ENCODE results near the gene NTN5.

DNA sequence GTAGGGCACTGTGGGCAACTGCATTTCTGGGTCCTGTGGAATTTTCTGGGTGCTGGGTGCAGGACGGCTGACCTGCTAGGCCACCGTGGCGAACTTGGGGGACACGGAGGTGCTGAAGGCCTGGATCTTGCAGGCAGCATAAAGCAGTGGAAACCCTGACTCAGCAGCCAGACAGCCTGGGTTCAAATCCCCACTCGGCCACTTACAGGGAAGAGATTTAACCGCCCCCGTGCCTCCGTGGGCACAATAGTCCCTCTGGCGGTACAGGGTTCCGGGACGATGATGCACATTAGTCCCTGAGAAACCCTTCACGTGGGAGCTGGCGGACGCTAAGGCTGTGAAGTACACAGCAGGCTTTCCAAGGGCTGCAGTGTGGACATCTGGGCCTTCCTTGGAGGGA is 60.9 kb downstream of the NTN5 start:
- TF ChIP-seq BACH1 (IDR thresholded peaks at IDR 0.05; ENCODE audit: borderline replicate concordance) (no peak), NFYB (IDR thresholded peaks at IDR 0.05; ENCODE audit: insufficient read depth, low read depth, low read length) (no peak), RELA (IDR thresholded peaks at IDR 0.05; ENCODE audit: borderline replicate concordance, partially characterized antibody) (no peak), FOXK2 (IDR thresholded peaks at IDR 0.05) (no peak), SUZ12 (IDR thresholded peaks at IDR 0.05; ENCODE audit: unreplicated experiment) (no peak), FOS (IDR thresholded peaks at IDR 0.05; ENCODE audit: borderline replicate concordance, extremely low read depth, insufficient read length) (no peak)
- TF ChIP-seq, protein P1, sequence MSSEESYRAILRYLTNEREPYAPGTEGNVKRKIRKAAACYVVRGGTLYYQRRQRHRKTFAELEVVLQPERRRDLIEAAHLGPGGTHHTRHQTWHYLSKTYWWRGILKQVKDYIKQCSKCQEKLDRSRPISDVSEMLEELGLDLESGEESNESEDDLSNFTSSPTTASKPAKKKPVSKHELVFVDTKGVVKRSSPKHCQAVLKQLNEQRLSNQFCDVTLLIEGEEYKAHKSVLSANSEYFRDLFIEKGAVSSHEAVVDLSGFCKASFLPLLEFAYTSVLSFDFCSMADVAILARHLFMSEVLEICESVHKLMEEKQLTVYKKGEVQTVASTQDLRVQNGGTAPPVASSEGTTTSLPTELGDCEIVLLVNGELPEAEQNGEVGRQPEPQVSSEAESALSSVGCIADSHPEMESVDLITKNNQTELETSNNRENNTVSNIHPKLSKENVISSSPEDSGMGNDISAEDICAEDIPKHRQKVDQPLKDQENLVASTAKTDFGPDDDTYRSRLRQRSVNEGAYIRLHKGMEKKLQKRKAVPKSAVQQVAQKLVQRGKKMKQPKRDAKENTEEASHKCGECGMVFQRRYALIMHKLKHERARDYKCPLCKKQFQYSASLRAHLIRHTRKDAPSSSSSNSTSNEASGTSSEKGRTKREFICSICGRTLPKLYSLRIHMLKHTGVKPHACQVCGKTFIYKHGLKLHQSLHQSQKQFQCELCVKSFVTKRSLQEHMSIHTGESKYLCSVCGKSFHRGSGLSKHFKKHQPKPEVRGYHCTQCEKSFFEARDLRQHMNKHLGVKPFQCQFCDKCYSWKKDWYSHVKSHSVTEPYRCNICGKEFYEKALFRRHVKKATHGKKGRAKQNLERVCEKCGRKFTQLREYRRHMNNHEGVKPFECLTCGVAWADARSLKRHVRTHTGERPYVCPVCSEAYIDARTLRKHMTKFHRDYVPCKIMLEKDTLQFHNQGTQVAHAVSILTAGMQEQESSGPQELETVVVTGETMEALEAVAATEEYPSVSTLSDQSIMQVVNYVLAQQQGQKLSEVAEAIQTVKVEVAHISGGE (CRISPR knock-in tag; IDR thresholded peaks at IDR 0.05), result no peak

Measured in GM12878 (cell line).